H9 (cell line): ENCODE data around the gene NT5DC4. TPM values are rescaled to one million over a fixed set of nuclear protein-coding genes. Genes with fewer than 3 reads are reported as not detected.

Experiments
- DNase-seq: peaks from one replicate; pipeline ENCODE4 v3.0.0-alpha.2; 2017
- H2AFZ ChIP-seq: one replicate; pipeline ENCODE4 v1.6.1; 2013; ENCODE audit warnings: mild to moderate bottlenecking, low read length, control low read depth, moderate library complexity
- H2AK5ac ChIP-seq: 2 replicates; pipeline ENCODE4 v1.6.1; 2013; ENCODE audit warnings: low read length, control low read depth, mixed read lengths; ENCODE audit not compliant: insufficient read length
- H2BK120ac ChIP-seq: one replicate; pipeline ENCODE4 v1.6.1; 2013; ENCODE audit warnings: low read depth, mild to moderate bottlenecking, low read length, control low read depth, inconsistent platforms; ENCODE audit not compliant: poor library complexity, severe bottlenecking
- H2BK12ac ChIP-seq: 2 replicates; pipeline ENCODE4 v1.6.1; 2013; ENCODE audit warnings: low read length, control low read depth, mixed read lengths, low read depth; ENCODE audit not compliant: insufficient read length
- H2BK15ac ChIP-seq: 2 replicates; pipeline ENCODE4 v1.6.1; 2013; ENCODE audit warnings: low read depth, low read length, control low read depth
- H2BK20ac ChIP-seq: one replicate; pipeline ENCODE4 v1.6.1; 2013; ENCODE audit warnings: low read depth, mild to moderate bottlenecking, low read length, control low read depth, inconsistent platforms; ENCODE audit not compliant: poor library complexity, severe bottlenecking
- H2BK5ac ChIP-seq: 2 replicates; pipeline ENCODE4 v1.6.1; 2013; ENCODE audit warnings: low read length, control low read depth, mixed read lengths; ENCODE audit not compliant: insufficient read length
- H3K14ac ChIP-seq: 2 replicates; pipeline ENCODE4 v1.6.1; 2013; ENCODE audit warnings: low read length, control low read depth; ENCODE audit not compliant: insufficient read depth
- H3K18ac ChIP-seq: 2 replicates; pipeline ENCODE4 v1.6.1; 2013; ENCODE audit warnings: low read depth, mild to moderate bottlenecking, mixed read lengths, low read length, control low read depth; ENCODE audit not compliant: insufficient read length
- H3K23ac ChIP-seq: 2 replicates; pipeline ENCODE4 v1.6.1; 2013; ENCODE audit warnings: low read length, control low read depth, mixed read lengths, low read depth; ENCODE audit not compliant: insufficient read length
- H3K23me2 ChIP-seq: 2 replicates; pipeline ENCODE4 v1.6.1; 2013; ENCODE audit warnings: low read depth, mild to moderate bottlenecking, mixed read lengths, low read length, control low read depth; ENCODE audit not compliant: insufficient read length, poor library complexity, severe bottlenecking
- H3K27ac ChIP-seq: 2 replicates; pipeline ENCODE4 v1.5.1; 2013; ENCODE audit warnings: low read length, control low read depth, mixed read lengths, low read depth; ENCODE audit not compliant: insufficient read length
- H3K27me3 ChIP-seq: 2 replicates; pipeline ENCODE4 v1.6.1; 2013; ENCODE audit warnings: low read length, control low read depth, inconsistent platforms; ENCODE audit not compliant: insufficient read depth
- H3K4ac ChIP-seq: 2 replicates; pipeline ENCODE4 v1.6.1; 2013; ENCODE audit warnings: low read depth, mild to moderate bottlenecking, control low read depth, inconsistent platforms, low read length, moderate library complexity
- H3K4me1 ChIP-seq: 2 replicates; pipeline ENCODE4 v1.6.1; 2013; ENCODE audit warnings: low read length, control low read depth, inconsistent platforms; ENCODE audit not compliant: insufficient read depth
- H3K4me2 ChIP-seq: 2 replicates; pipeline ENCODE4 v1.6.1; 2013; ENCODE audit warnings: low read length, control low read depth, mixed read lengths; ENCODE audit not compliant: insufficient read length, insufficient read depth
- H3K56ac ChIP-seq: 2 replicates; pipeline ENCODE4 v1.6.1; 2013; ENCODE audit warnings: low read depth, mild to moderate bottlenecking, mixed read lengths, low read length, control low read depth; ENCODE audit not compliant: insufficient read length
- H3K79me1 ChIP-seq: 2 replicates; pipeline ENCODE4 v1.6.1; 2013; ENCODE audit warnings: low read depth, mild to moderate bottlenecking, moderate library complexity, low read length, control low read depth, inconsistent platforms; ENCODE audit not compliant: insufficient read depth, poor library complexity, severe bottlenecking
- H3K79me2 ChIP-seq: 2 replicates; pipeline ENCODE4 v1.6.1; 2013; ENCODE audit warnings: low read length, control low read depth, inconsistent platforms; ENCODE audit not compliant: insufficient read depth
- H3K9ac ChIP-seq: 2 replicates; pipeline ENCODE4 v1.6.1; 2013; ENCODE audit warnings: low read length, control low read depth, mixed read lengths; ENCODE audit not compliant: insufficient read length; ENCODE audit errors: extremely low read depth
- H3K9me3 ChIP-seq: one replicate; pipeline ENCODE4 v1.6.1; 2013; ENCODE audit warnings: low read depth, low read length, inconsistent platforms; ENCODE audit not compliant: control insufficient read depth
- H3T11ph ChIP-seq: one replicate; pipeline ENCODE4 v1.6.1; 2013; ENCODE audit warnings: mild to moderate bottlenecking, low read length, control low read depth, inconsistent platforms
- H4K20me1 ChIP-seq: one replicate; pipeline ENCODE4 v1.6.1; 2013; ENCODE audit not compliant: control insufficient read depth, insufficient read length, insufficient read depth
- H4K5ac ChIP-seq: 2 replicates; pipeline ENCODE4 v1.6.1; 2013; ENCODE audit warnings: low read depth, mild to moderate bottlenecking, mixed read lengths, low read length, control low read depth; ENCODE audit not compliant: insufficient read length
- H4K8ac ChIP-seq: replicated peaks from 2 replicates; pipeline ENCODE4 v1.6.1; 2013; ENCODE audit warnings: low read length, control low read depth, mixed read lengths, low read depth; ENCODE audit not compliant: insufficient read length
- H4K91ac ChIP-seq: 2 replicates; pipeline ENCODE4 v1.6.1; 2013; ENCODE audit warnings: low read depth, mild to moderate bottlenecking, moderate library complexity, mixed read lengths, low read length, control low read depth; ENCODE audit not compliant: insufficient read length
- H3K27ac Mint-ChIP-seq, 3 experiments: 2 replicates in 2 of 3; 3 replicates in 1 of 3; pipeline ENCODE4 v1.8.0; 2020 to 2021; ENCODE audit warnings: mixed read lengths in 3 of 3, mild to moderate bottlenecking in 1 of 3, moderate library complexity in 1 of 3
- H3K27me3 Mint-ChIP-seq: 2 replicates; pipeline ENCODE4 v1.8.0; 2021; ENCODE audit warnings: low read depth, mild to moderate bottlenecking, moderate library complexity, mixed read lengths
- H3K36me3 Mint-ChIP-seq, 3 experiments: 2 replicates in 2 of 3; 3 replicates in 1 of 3; pipeline ENCODE4 v1.8.0; 2020 to 2021; ENCODE audit warnings: low read depth in 3 of 3, mixed read lengths in 3 of 3; ENCODE audit not compliant: insufficient read depth in 1 of 3
- H3K4me1 Mint-ChIP-seq, 2 experiments: 2 replicates each; pipeline ENCODE4 v1.8.0; 2020; ENCODE audit warnings: mixed read lengths in 2 of 2
- H3K4me3 Mint-ChIP-seq, 2 experiments: 2 replicates in 1 of 2; 3 replicates in 1 of 2; pipeline ENCODE4 v1.8.0; 2020 to 2021; ENCODE audit warnings: mild to moderate bottlenecking in 2 of 2, mixed read lengths in 2 of 2, moderate library complexity in 1 of 2
- H3K9me3 Mint-ChIP-seq, 2 experiments: 2 replicates in 1 of 2; 3 replicates in 1 of 2; pipeline ENCODE4 v1.8.0; 2020; ENCODE audit warnings: mild to moderate bottlenecking in 2 of 2, mixed read lengths in 2 of 2, moderate library complexity in 1 of 2
- CTCF ChIP-seq: fragments of 200-600 bp; sonication (generic); conservative IDR thresholded peaks from 3 replicates; pipeline ENCODE4 v1.8.0; 2021; ENCODE audit warnings: antibody characterized with exemption, mild to moderate bottlenecking
- WGBS: extraction: QIAGEN DNeasy Blood & Tissue Kit; methylation state at CpG from one replicate; pipeline ENCODE4 v1.1.7; 2013; ENCODE audit warnings: missing lambda C conversion rate, low lambda C conversion rate, mixed read lengths; ENCODE audit not compliant: insufficient read length; ENCODE audit errors: extremely low coverage; 5-methylcytosine and 5-hydroxymethylcytosine counted together
- total RNA-seq: library from RNA; stranded (reverse); gene quantifications from 2 replicates; pipeline ENCODE4 v1.2.1, GENCODE V29; 2021

Gene NT5DC4
- total RNA-seq, 1 experiment from 2014 or later, result not detected

GRCh38 chr2:112725545-112726457 lies 5.0 kb downstream of the NT5DC4 start:
- H3K18ac ChIP-seq, result peak overlapping the region; percentile 3
- peak; percentile 48 for DNase-seq
- H3K9ac ChIP-seq, result no peak overlapping the region
- no peak overlapping the region for H3K4ac ChIP-seq
- no peak overlapping the region for H3T11ph ChIP-seq
- no peak overlapping the region for H3K23ac ChIP-seq
- peaks cover 6 to 10% of the 10 kb centered on the region in 2 experiments; a peak in 2 of 4 replicates for H3K4me1 Mint-ChIP-seq
- H2BK15ac ChIP-seq, result no peak overlapping the region
- no peaks in the 10 kb centered on the region for H3K27me3 ChIP-seq
- no peaks in the 10 kb centered on the region for H3K79me1 ChIP-seq
- no peaks in the 10 kb centered on the region for H3K9me3 ChIP-seq
- H3K56ac ChIP-seq, result no peak overlapping the region
- H3K27me3 Mint-ChIP-seq, result no peaks in the 10 kb centered on the region
- no peak overlapping the region for H3K14ac ChIP-seq
- WGBS, result no CpG with 5 or more reads among the region's 15 CpGs
- no peak overlapping the region for H2BK20ac ChIP-seq
- no peak overlapping the region for H3K4me3 Mint-ChIP-seq
- no peak overlapping the region for H2BK120ac ChIP-seq
- no peak overlapping the region for H2BK12ac ChIP-seq
- no peaks in the 10 kb centered on the region for H3K9me3 Mint-ChIP-seq
- no peak overlapping the region for H4K91ac ChIP-seq
- TF ChIP-seq CTCF, result no peak
- no peak overlapping the region for H2BK5ac ChIP-seq
- H3K27ac Mint-ChIP-seq, result no peak overlapping the region; a peak in 1 of 7 replicates
- H3K36me3 Mint-ChIP-seq, result no peaks in the 10 kb centered on the region; a peak in 1 of 7 replicates
- no peak overlapping the region for H2AFZ ChIP-seq
- H4K5ac ChIP-seq, result no peak overlapping the region
- H3K27ac ChIP-seq, result no peak overlapping the region
- no peaks in the 10 kb centered on the region for H3K4me1 ChIP-seq
- H3K4me2 ChIP-seq, result no peak overlapping the region
- H3K79me2 ChIP-seq, result no peaks in the 10 kb centered on the region
- H3K23me2 ChIP-seq, result no peaks in the 10 kb centered on the region
- H4K20me1 ChIP-seq, result no peaks in the 10 kb centered on the region
- H2AK5ac ChIP-seq, result no peak overlapping the region
- no peak overlapping the region for H4K8ac ChIP-seq
